GM10847 (cell line): ENCODE results near the gene SCRG1.

Experiments
- POLR2A ChIP-seq: IDR thresholded peaks from 2 replicates; pipeline ENCODE4 v1.6.1; 2011; ENCODE audit not compliant: insufficient read length; ENCODE audit errors: extremely low read depth

The SCRG1 gene

DNA sequence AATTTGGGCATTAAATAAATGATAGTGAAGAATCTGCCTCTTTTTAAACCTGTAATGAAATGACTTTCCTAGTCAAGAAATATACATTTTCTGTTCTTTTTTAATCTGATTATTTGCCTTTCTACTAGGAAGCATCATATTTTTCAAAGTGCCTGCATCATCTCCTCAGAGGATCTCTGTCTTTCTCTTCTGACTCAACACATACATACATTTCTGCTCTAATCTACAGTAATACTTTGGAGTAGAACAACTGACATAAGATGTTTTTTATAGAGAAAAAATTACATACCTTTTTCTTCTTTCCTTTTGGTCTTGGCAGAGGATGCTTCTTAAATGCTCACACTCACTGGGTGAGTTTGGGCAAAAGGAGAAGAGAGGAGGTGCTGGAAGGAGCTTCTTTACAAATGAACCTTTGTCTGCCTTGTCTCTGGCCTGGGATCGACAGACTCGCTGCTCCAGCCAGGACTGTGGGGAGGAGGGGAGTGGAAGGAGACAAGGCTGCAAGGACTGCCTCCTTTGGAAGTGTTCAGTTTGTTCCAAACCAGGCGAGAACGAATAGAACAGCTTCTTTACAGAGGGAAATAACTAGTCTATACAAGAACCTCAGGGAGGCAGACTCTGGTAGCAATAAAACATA lies at the start of gene SCRG1:
Gene SCRG1 (minus strand): TSS at position 338 of the 637 bp plus-strand sequence. CDS start 7,702 bp downstream, outside the sequence.
- TF ChIP-seq POLR2A: no peak

GRCh38 chr4:173448103-173448502 lies 49.2 kb upstream of the SCRG1 start:
- no peak for TF ChIP-seq POLR2A

DNA sequence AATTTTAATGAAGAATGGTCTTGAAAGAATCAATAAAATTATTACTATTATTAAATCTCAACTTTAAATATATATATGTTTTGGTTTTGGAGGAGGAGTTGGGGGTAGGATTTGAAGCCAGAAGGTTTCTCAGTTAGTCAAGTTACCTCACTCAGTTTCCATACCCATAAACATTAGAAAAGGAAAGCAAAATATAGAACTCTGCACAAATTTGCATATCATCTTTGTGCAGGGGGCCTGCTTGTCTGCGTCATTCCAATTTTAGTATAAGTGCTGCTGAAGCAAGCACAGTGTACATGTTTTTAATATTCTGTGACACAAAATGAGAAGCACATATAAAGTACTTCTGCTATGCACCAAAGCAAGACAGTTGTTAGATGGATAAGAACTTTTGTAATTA lies 47.5 kb upstream of the SCRG1 start:
- TF ChIP-seq POLR2A: no peak

GRCh38 chr4:173443121-173443520 lies 44.2 kb upstream of the SCRG1 start:
- no peak for TF ChIP-seq POLR2A

- no peak for TF ChIP-seq POLR2A
These were observed 43.5 kb upstream of the SCRG1 start for GRCh38 chr4:173442223-173442932.

DNA sequence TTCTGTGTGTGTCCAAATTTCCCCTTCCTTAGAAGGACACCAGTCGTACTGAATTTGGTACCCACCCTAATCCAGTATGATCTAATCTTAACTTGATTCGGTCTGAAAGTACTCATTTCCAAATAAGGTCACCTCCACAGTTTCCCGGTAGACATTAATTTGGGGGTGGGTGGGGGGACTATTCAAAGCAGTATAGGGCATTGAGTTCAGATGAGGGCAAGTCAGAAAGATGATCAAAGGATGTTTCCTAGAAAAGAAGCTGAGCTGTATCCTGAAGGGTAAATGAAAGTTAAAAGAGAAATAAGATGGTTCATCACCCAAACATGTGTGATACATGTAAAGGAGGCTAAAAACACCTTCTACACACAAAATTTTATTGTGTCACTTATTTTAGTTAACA lies 42.0 kb upstream of the SCRG1 start:
- TF ChIP-seq POLR2A: no peak

- TF ChIP-seq POLR2A: no peak
These were observed 37.9 kb upstream of the SCRG1 start for GRCh38 chr4:173436771-173437265.

DNA sequence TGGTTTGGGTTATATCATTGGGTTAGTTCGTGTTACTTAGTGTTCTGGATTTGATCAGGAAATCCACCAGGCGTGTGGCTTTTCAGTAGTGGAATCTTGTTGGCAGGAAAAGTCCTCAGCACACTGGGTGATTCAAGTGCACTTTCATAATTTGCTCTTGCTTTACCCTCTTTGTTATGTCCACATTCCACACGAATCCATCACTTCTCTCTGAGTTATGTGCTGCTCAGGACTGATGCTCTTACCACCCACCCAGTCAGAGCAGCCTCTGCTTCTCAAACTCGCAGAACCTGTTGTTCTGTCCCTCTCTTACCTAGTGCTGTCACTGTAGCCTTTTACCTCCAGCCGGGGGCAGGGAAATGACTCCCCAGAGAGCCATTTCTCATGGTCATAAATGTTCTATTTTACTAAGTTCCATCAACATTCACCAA lies 37.2 kb upstream of the SCRG1 start:
- no peak for TF ChIP-seq POLR2A

GRCh38 chr4:173434231-173434630 lies 35.3 kb upstream of the SCRG1 start:
- no peak for TF ChIP-seq POLR2A

DNA sequence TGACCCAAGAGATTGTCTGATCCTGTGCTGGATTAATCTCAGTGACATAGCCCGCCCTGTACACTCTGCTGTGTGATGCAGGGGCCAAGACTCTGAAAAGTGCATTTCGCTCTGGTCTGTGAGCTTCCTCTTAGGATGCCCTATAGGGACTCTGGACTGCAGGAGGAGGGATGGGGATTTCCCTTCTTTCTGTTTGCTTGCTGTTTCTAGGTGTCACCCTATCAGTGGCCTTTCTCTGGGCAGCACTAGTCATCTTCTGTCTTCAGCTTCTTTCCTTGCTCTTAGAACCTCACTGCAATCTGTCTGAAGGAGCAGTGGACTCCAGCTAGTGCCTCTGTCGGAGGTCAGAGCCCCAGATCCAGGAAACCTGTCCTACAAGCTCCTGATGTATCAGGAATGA lies 34.5 kb upstream of the SCRG1 start:
- no peak for TF ChIP-seq POLR2A

DNA sequence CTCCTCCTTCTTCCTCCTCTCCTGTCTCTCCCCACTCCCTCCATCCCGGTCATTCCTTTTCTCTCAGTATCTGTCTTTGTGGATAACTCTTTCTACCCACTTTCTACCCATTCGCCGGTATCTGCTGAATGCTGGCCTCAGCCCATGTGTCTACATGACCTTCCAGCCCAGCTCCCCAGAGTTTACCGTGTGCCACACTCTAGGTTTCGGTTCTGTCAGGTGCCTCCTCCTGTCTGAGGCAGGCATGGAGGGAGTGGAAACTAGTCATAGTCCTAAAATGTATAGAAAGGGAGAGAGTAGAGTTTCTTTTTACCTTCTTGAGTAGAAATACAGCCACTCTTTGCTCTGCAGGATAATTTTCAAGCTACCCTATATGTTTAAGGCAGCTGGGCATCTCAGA lies 33.5 kb upstream of the SCRG1 start:
- no peak for TF ChIP-seq POLR2A

GRCh38 chr4:173426064-173426463 lies 27.1 kb upstream of the SCRG1 start:
- TF ChIP-seq POLR2A: no peak

GRCh38 chr4:173424899-173425805 lies 26.2 kb upstream of the SCRG1 start:
- TF ChIP-seq POLR2A: no peak

GRCh38 chr4:173420801-173421200 lies 21.9 kb upstream of the SCRG1 start:
- TF ChIP-seq POLR2A: no peak

- no peak for TF ChIP-seq POLR2A
These were observed 21.4 kb upstream of the SCRG1 start for GRCh38 chr4:173420324-173420752.

DNA sequence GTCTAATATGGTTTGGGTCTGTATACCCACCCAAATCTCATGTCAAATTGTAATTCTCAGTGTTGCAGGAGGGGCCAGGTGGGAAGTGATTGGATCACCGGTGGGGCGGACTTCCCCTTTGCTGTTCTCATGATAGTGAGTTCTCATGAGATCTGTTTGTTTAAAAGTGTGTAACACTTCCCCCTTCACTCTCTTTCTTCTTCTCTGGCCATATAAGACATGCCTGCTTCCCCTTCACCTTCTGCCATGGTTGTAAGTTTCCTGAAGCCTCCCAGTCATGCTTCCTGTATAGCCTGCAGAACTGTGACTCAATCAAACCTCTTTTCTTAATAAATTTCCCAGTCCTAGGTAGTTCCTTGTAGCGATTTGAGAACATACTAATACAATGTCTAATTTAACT lies 19.7 kb upstream of the SCRG1 start:
- TF ChIP-seq POLR2A: no peak

GRCh38 chr4:173417833-173418232 lies 18.9 kb upstream of the SCRG1 start:
- TF ChIP-seq POLR2A: no peak
